ENCODE results near the gene SLC16A4. TPM values are rescaled to one million over a fixed set of nuclear protein-coding genes. Genes with fewer than 3 reads are reported as not detected.
A peak's percentile ranks its signal among the peaks of the same experiment; 100 is the strongest.

The SLC16A4 gene
- total and polyA plus RNA-seq, 7 experiments from 2014 or later: 0.19 to 0.93 (median 0.32) TPM

- peaks cover 0 to 33% (median 18%) of the 10 kb centered on the region in 5 donors for H3K36me3 Mint-ChIP-seq
- intact Hi-C loops (cut with micrococcal nuclease): loop anchor here (1.0 to 10.0 kb wide), 24 partner anchors 68 to 1780 kb away; partner anchors contain the start of genes ATP5PB (in 2 of the 2), KCNC4 (in 2 of the 2), LAMTOR5 (in 2 of the 2) and STRIP1 (in 2 of the 2)
- Histone ChIP-seq H3K36me3 (ENCODE audit: control insufficient read depth in 2 of 3, insufficient read depth in 3 of 3, low read length in 3 of 3) (peaks cover 0 to 20% (median 1%) of the 10 kb centered on the region in 3 experiments), H3K4me3 (ENCODE audit: low read length) (peak within 1 kb of the TSS; percentile 94), H3K9me3 (ENCODE audit: control insufficient read depth in 2 of 3, low read length in 3 of 3) (no peaks in the 10 kb centered on the region), H3K27ac (ENCODE audit: low read depth, low read length) (peak within 1 kb of the TSS; percentile 96), H3K27me3 (ENCODE audit: control insufficient read depth in 2 of 2, insufficient read depth in 2 of 2, low read length in 2 of 2) (no peaks in the 10 kb centered on the region), H3K4me1 (ENCODE audit: control insufficient read depth in 2 of 2, insufficient read depth in 2 of 2, low read length in 2 of 2) (peaks cover 40 to 41% of the 10 kb centered on the region in 2 donors)
- POLR2A ChIA-PET: interaction anchor here (0.7 to 5.8 kb wide), 18 partner anchors 8 to 1678 kb away, joined by 3 to 118 read pairs (median 6); partner anchors contain the start of genes AHCYL1, ATP5PB, HENMT1 and KCNC4
- no peaks in the 10 kb centered on the region for H3K9me3 Mint-ChIP-seq
- CTCF ChIA-PET: interaction anchor here (0.6 to 3.8 kb wide), 11 partner anchors 10 to 153 kb away, joined by 3 to 36 read pairs (median 5); partner anchors contain the start of genes KCNC4 and LAMTOR5
- peak within 1 kb of the TSS in 1 of 9 donors; percentile 97 for H3K27ac Mint-ChIP-seq
- ATAC-seq (peak; percentile 84), DNase-seq (peak; percentile 77 to 100 (median 99))
- H3K4me3 Mint-ChIP-seq: no peak within 1 kb of the TSS
- peaks cover 0 to 2% (median 0%) of the 10 kb centered on the region in 5 donors for H3K27me3 Mint-ChIP-seq
- peaks cover 37 to 64% (median 61%) of the 10 kb centered on the region in 7 donors for H3K4me1 Mint-ChIP-seq
Measured at GRCh38 chr1:110338886-110339406, 51.9 kb downstream of the SLC16A4 start, which contains the start of gene RBM15. TSS of gene RBM15 (plus strand) at chr1:110339377. CDS start at chr1:110339406, 29 bp downstream.

GRCh38 chr1:110338309-110338885, 52.4 kb downstream of the SLC16A4 start:
- Mint-ChIP-seq H3K9me3 (no peaks in the 10 kb centered on the region), H3K36me3 (peaks cover 0 to 30% (median 15%) of the 10 kb centered on the region in 5 donors), H3K27ac (peak overlapping the region in 1 of 9 donors; percentile 97), H3K4me3 (no peak overlapping the region), H3K4me1 (peaks cover 32 to 58% (median 55%) of the 10 kb centered on the region in 7 donors), H3K27me3 (peaks cover 0 to 2% (median 0%) of the 10 kb centered on the region in 5 donors)
- DNase-seq: peak; percentile 90 to 99 (median 96)
- ChIA-PET POLR2A (interaction anchor here (0.7 to 5.8 kb wide), 20 partner anchors 8 to 1678 kb away, joined by 3 to 118 read pairs (median 5); partner anchors contain the start of genes AHCYL1, ATP5PB, HENMT1 and KCNC4), CTCF (interaction anchor here (0.8 to 3.8 kb wide), 12 partner anchors 11 to 304 kb away, joined by 4 to 36 read pairs (median 5); partner anchors contain the start of genes KCNC4, LAMTOR5 and STRIP1)
- H3K4me1 ChIP-seq (ENCODE audit: control insufficient read depth in 2 of 2, insufficient read depth in 2 of 2, low read length in 2 of 2): peaks cover 35 to 36% of the 10 kb centered on the region in 2 donors
- H3K4me3 ChIP-seq (ENCODE audit: low read length): peak overlapping the region; percentile 94
- H3K27ac ChIP-seq (ENCODE audit: low read depth, low read length): peak overlapping the region; percentile 96
- ATAC-seq: peak; percentile 81
- no peaks in the 10 kb centered on the region for H3K27me3 ChIP-seq (ENCODE audit: control insufficient read depth in 2 of 2, insufficient read depth in 2 of 2, low read length in 2 of 2)
- peaks cover 0 to 20% (median 0%) of the 10 kb centered on the region in 3 experiments for H3K36me3 ChIP-seq (ENCODE audit: control insufficient read depth in 2 of 3, insufficient read depth in 3 of 3, low read length in 3 of 3)
- intact Hi-C loops (cut with micrococcal nuclease): loop anchor here (1.0 to 10.0 kb wide), 23 partner anchors 69 to 1780 kb away; partner anchors contain the start of genes KCNC4 (in 2 of the 2), LAMTOR5 (in 2 of the 2), ATP5PB (in 1 of the 2) and ATXN7L2 (in 1 of the 2)
- no peaks in the 10 kb centered on the region for H3K9me3 ChIP-seq (ENCODE audit: control insufficient read depth in 2 of 3, low read length in 3 of 3)

- POLR2A ChIA-PET: interaction anchor here (0.6 to 5.8 kb wide), 17 partner anchors 8 to 1677 kb away, joined by 3 to 118 read pairs (median 4); partner anchors contain the start of genes ATP5PB, HENMT1, KCNC4 and LAMTOR5
- H3K4me1 Mint-ChIP-seq: peaks cover 26 to 53% (median 49%) of the 10 kb centered on the region in 7 donors
- CTCF ChIA-PET: interaction anchor here (0.8 to 3.8 kb wide), 12 partner anchors 11 to 303 kb away, joined by 4 to 36 read pairs (median 5); partner anchors contain the start of genes KCNC4, LAMTOR5 and STRIP1
- no peaks in the 10 kb centered on the region for H3K27me3 ChIP-seq (ENCODE audit: control insufficient read depth in 2 of 2, insufficient read depth in 2 of 2, low read length in 2 of 2)
- intact Hi-C loops (cut with micrococcal nuclease): loop anchor here (1.0 to 10.0 kb wide), 23 partner anchors 69 to 1779 kb away; partner anchors contain the start of genes KCNC4 (in 2 of the 2), LAMTOR5 (in 2 of the 2), ATP5PB (in 1 of the 2) and ATXN7L2 (in 1 of the 2)
- H3K27ac ChIP-seq (ENCODE audit: low read depth, low read length): peak overlapping the region; percentile 96
- no peaks in the 10 kb centered on the region for H3K9me3 Mint-ChIP-seq
- peaks cover 0 to 26% (median 9%) of the 10 kb centered on the region in 5 donors for H3K36me3 Mint-ChIP-seq
- H3K4me1 ChIP-seq (ENCODE audit: control insufficient read depth in 2 of 2, insufficient read depth in 2 of 2, low read length in 2 of 2): peaks cover 30 to 34% of the 10 kb centered on the region in 2 donors
- peak overlapping the region; percentile 94 for H3K4me3 ChIP-seq (ENCODE audit: low read length)
- peak in 3 of 9 donors; percentile 19 to 51 (median 29) for DNase-seq
- H3K27me3 Mint-ChIP-seq: peaks cover 0 to 2% (median 0%) of the 10 kb centered on the region in 5 donors
- peak overlapping the region in 1 of 9 donors; percentile 97 for H3K27ac Mint-ChIP-seq
- no peaks in the 10 kb centered on the region for H3K9me3 ChIP-seq (ENCODE audit: control insufficient read depth in 2 of 3, low read length in 3 of 3)
- H3K4me3 Mint-ChIP-seq: no peak overlapping the region
- peaks cover 0 to 20% (median 0%) of the 10 kb centered on the region in 3 experiments for H3K36me3 ChIP-seq (ENCODE audit: control insufficient read depth in 2 of 3, insufficient read depth in 3 of 3, low read length in 3 of 3)
- ATAC-seq: no peak
Measured at GRCh38 chr1:110337704-110338308, 53.0 kb downstream of the SLC16A4 start.

- CTCF ChIA-PET: interaction anchor here (0.6 to 1.7 kb wide), 4 partner anchors 23 to 336 kb away, joined by 3 to 6 read pairs (median 4); partner anchors contain the start of gene STRIP1
Measured at GRCh38 chr1:110336300-110337039, 54.4 kb downstream of the SLC16A4 start.

GRCh38 chr1:110335265-110335664, 55.6 kb downstream of the SLC16A4 start:
- DNase-seq: no peak
- Histone ChIP-seq H3K27ac (ENCODE audit: low read depth, low read length) (no peak overlapping the region), H3K9me3 (ENCODE audit: control insufficient read depth in 2 of 3, low read length in 3 of 3) (no peaks in the 10 kb centered on the region), H3K4me3 (ENCODE audit: low read length) (no peak overlapping the region), H3K27me3 (ENCODE audit: control insufficient read depth in 2 of 2, insufficient read depth in 2 of 2, low read length in 2 of 2) (no peaks in the 10 kb centered on the region), H3K36me3 (ENCODE audit: control insufficient read depth in 2 of 3, insufficient read depth in 3 of 3, low read length in 3 of 3) (peaks cover 0 to 6% (median 0%) of the 10 kb centered on the region in 3 experiments), H3K4me1 (ENCODE audit: control insufficient read depth in 2 of 2, insufficient read depth in 2 of 2, low read length in 2 of 2) (peaks cover 4 to 11% of the 10 kb centered on the region in 2 donors)
- no peaks in the 10 kb centered on the region for H3K9me3 Mint-ChIP-seq
- CTCF ChIA-PET: interaction anchor here (1.0 to 1.7 kb wide), 3 partner anchors 22 to 126 kb away, joined by 3 to 6 read pairs (median 4); no protein-coding TSS in a partner anchor
- H3K27ac Mint-ChIP-seq: peak overlapping the region in 1 of 9 donors; percentile 28
- peaks cover 0 to 5% (median 0%) of the 10 kb centered on the region in 5 donors for H3K36me3 Mint-ChIP-seq
- intact Hi-C loops (cut with micrococcal nuclease): loop anchor here (5.0 to 10.0 kb wide), 9 partner anchors 542 to 1690 kb away; partner anchors contain the start of genes CEPT1 (in 1 of the 2), DENND2D (in 1 of the 2), DRAM2 (in 1 of the 2) and LRIF1 (in 1 of the 2)
- ATAC-seq: no peak
- H3K27me3 Mint-ChIP-seq: peaks cover 0 to 2% (median 0%) of the 10 kb centered on the region in 5 donors
- H3K4me1 Mint-ChIP-seq: peaks cover 11 to 27% (median 24%) of the 10 kb centered on the region in 7 donors
- H3K4me3 Mint-ChIP-seq: no peak overlapping the region
- POLR2A ChIA-PET: interaction anchor here (1.0 to 5.8 kb wide), 4 partner anchors 17 to 126 kb away, joined by 3 to 64 read pairs (median 4); partner anchors contain the start of gene LAMTOR5

More at GRCh38 chr1:110336300-110337039, 54.4 kb downstream of the SLC16A4 start:
- H3K36me3 ChIP-seq (ENCODE audit: control insufficient read depth in 2 of 3, insufficient read depth in 3 of 3, low read length in 3 of 3): peaks cover 0 to 15% (median 0%) of the 10 kb centered on the region in 3 experiments
- no peak overlapping the region for H3K27ac ChIP-seq (ENCODE audit: low read depth, low read length)
- intact Hi-C loops (cut with micrococcal nuclease): loop anchor here (5.0 to 10.0 kb wide), 9 partner anchors 541 to 1692 kb away; partner anchors contain the start of genes CEPT1 (in 1 of the 2), DENND2D (in 1 of the 2), DRAM2 (in 1 of the 2) and LRIF1 (in 1 of the 2)
- Mint-ChIP-seq H3K36me3 (peaks cover 0 to 17% (median 7%) of the 10 kb centered on the region in 5 donors), H3K27me3 (peaks cover 0 to 2% (median 0%) of the 10 kb centered on the region in 5 donors), H3K4me3 (peak overlapping the region in 7 of 10 donors; percentile 25 to 80 (median 59)), H3K27ac (peak overlapping the region in 8 of 9 donors; percentile 33 to 83 (median 74)), H3K9me3 (no peaks in the 10 kb centered on the region), H3K4me1 (peaks cover 16 to 39% (median 36%) of the 10 kb centered on the region in 7 donors)
- DNase-seq: no peak
- H3K4me1 ChIP-seq (ENCODE audit: control insufficient read depth in 2 of 2, insufficient read depth in 2 of 2, low read length in 2 of 2): peaks cover 16 to 23% of the 10 kb centered on the region in 2 donors
- ATAC-seq: no peak
- POLR2A ChIA-PET: interaction anchor here (1.2 to 5.8 kb wide), 3 partner anchors 24 to 539 kb away, joined by 3 to 64 read pairs (median 11); partner anchors contain the start of gene LAMTOR5
- H3K9me3 ChIP-seq (ENCODE audit: control insufficient read depth in 2 of 3, low read length in 3 of 3): no peaks in the 10 kb centered on the region
- H3K27me3 ChIP-seq (ENCODE audit: control insufficient read depth in 2 of 2, insufficient read depth in 2 of 2, low read length in 2 of 2): no peaks in the 10 kb centered on the region
- no peak overlapping the region for H3K4me3 ChIP-seq (ENCODE audit: low read length)
